SK-N-SH treated with all-trans-retinoic acid at 6 μM for 48 hours (cell line): ENCODE results near the gene ERCC4.

Experiments
- ATAC-seq: fragments of 200-7000 bp; cut with Tn5 transposase; 3 replicates; pipeline ENCODE4 v1.9.1; 2020; ENCODE audit warnings: mild to moderate bottlenecking, moderate library complexity
- ARNTL ChIP-seq: fragments of 450-650 bp; formaldehyde crosslinking; IDR thresholded peaks from 2 replicates; pipeline ENCODE4 v1.5.0; 2020; ENCODE audit warnings: low read depth, mild to moderate bottlenecking, moderate library complexity, borderline replicate concordance
- BACH2 ChIP-seq: fragments of 250-450 bp; sonication (Bioruptor Pico); IDR thresholded peaks from 2 replicates; pipeline ENCODE4 v1.9.0; 2021; ENCODE audit warnings: mild to moderate bottlenecking, borderline replicate concordance
- CREB5 ChIP-seq: fragments of 250-450 bp; sonication (Bioruptor Pico); IDR thresholded peaks from 2 replicates; pipeline ENCODE4 v1.5.1; 2020; ENCODE audit warnings: low read depth, mild to moderate bottlenecking, moderate library complexity
- CSDC2 ChIP-seq: fragments of 250-450 bp; sonication (Bioruptor Pico); IDR thresholded peaks from 2 replicates; pipeline ENCODE4 v1.5.0; 2020; ENCODE audit warnings: mild to moderate bottlenecking, moderate library complexity
- CSRNP3 ChIP-seq: fragments of 250-450 bp; sonication (Bioruptor Pico); IDR thresholded peaks from 2 replicates; pipeline ENCODE4 v1.5.1; 2021; ENCODE audit warnings: mild to moderate bottlenecking, moderate library complexity
- ESRRG ChIP-seq: fragments of 250-450 bp; sonication (Bioruptor Pico); IDR thresholded peaks from 2 replicates; pipeline ENCODE4 v1.6.1; 2021; ENCODE audit warnings: mild to moderate bottlenecking
- GLIS3 ChIP-seq: fragments of 250-450 bp; sonication (Bioruptor Pico); IDR thresholded peaks from 2 replicates; pipeline ENCODE4 v1.5.0; 2020; ENCODE audit warnings: mild to moderate bottlenecking, moderate library complexity
- ISL1 ChIP-seq: fragments of 250-450 bp; sonication (Bioruptor Pico); IDR thresholded peaks from 2 replicates; pipeline ENCODE4 v2.1.2; 2022; ENCODE audit warnings: mild to moderate bottlenecking, moderate library complexity
- OSR1 ChIP-seq: fragments of 250-450 bp; sonication (Bioruptor Pico); IDR thresholded peaks from 2 replicates; pipeline ENCODE4 v1.8.0; 2022; ENCODE audit warnings: moderate library complexity, mild to moderate bottlenecking, inconsistent platforms
- PATZ1 ChIP-seq: fragments of 250-450 bp; sonication (Bioruptor Pico); IDR thresholded peaks from 2 replicates; pipeline ENCODE4 v1.8.0; 2020; ENCODE audit warnings: mild to moderate bottlenecking, moderate library complexity, borderline replicate concordance
- PPARA ChIP-seq: fragments of 250-450 bp; sonication (Bioruptor Pico); IDR thresholded peaks from 2 replicates; pipeline ENCODE4 v1.5.0; 2020; ENCODE audit warnings: mild to moderate bottlenecking, borderline replicate concordance
- RARB ChIP-seq: fragments of 250-450 bp; sonication (Bioruptor Pico); IDR thresholded peaks from 2 replicates; pipeline ENCODE4 v1.8.0; 2021; ENCODE audit warnings: mild to moderate bottlenecking, moderate library complexity
- SNAI2 ChIP-seq: fragments of 250-450 bp; sonication (Bioruptor Pico); IDR thresholded peaks from 2 replicates; pipeline ENCODE4 v1.5.0; 2020; ENCODE audit warnings: mild to moderate bottlenecking, moderate library complexity
- TSHZ2 ChIP-seq: fragments of 250-450 bp; sonication (Bioruptor Pico); IDR thresholded peaks from 2 replicates; pipeline ENCODE4 v1.5.0; 2020; ENCODE audit warnings: mild to moderate bottlenecking, moderate library complexity
- ZC3H10 ChIP-seq: fragments of 250-450 bp; sonication (Bioruptor Pico); IDR thresholded peaks from 2 replicates; pipeline ENCODE4 v1.5.1; 2021; ENCODE audit warnings: mild to moderate bottlenecking, moderate library complexity
- ZNF565 ChIP-seq: fragments of 450-650 bp; formaldehyde crosslinking; conservative IDR thresholded peaks from 2 replicates; pipeline ENCODE4 v1.5.0; 2020; ENCODE audit warnings: low read depth, mild to moderate bottlenecking, moderate library complexity
- ZNF8 ChIP-seq: fragments of 450-650 bp; formaldehyde crosslinking; IDR thresholded peaks from 2 replicates; pipeline ENCODE4 v1.5.0; 2020; ENCODE audit warnings: mild to moderate bottlenecking, moderate library complexity
- TF ChIP-seq, protein P1 (sequence below): fragments of 250-450 bp; sonication (Bioruptor Pico); IDR thresholded peaks from 2 replicates; pipeline ENCODE4 v1.8.0; 2021; ENCODE audit warnings: low read depth, mild to moderate bottlenecking, moderate library complexity, borderline replicate concordance

Gene ERCC4

GRCh38 chr16:13898233-13898632 lies 21.7 kb upstream of the ERCC4 start:
- TF ChIP-seq ESRRG (CRISPR knock-in tag) (no peak), CSRNP3 (CRISPR knock-in tag) (no peak), PATZ1 (CRISPR knock-in tag) (no peak), CSDC2 (no peak), ARNTL (CRISPR knock-in tag) (no peak), OSR1 (CRISPR knock-in tag) (no peak), CREB5 (no peak), SNAI2 (CRISPR knock-in tag) (no peak), ISL1 (CRISPR knock-in tag) (no peak), GLIS3 (CRISPR knock-in tag) (no peak), ZNF8 (CRISPR knock-in tag) (no peak), PPARA (CRISPR knock-in tag) (no peak)
- TF ChIP-seq, protein P1, sequence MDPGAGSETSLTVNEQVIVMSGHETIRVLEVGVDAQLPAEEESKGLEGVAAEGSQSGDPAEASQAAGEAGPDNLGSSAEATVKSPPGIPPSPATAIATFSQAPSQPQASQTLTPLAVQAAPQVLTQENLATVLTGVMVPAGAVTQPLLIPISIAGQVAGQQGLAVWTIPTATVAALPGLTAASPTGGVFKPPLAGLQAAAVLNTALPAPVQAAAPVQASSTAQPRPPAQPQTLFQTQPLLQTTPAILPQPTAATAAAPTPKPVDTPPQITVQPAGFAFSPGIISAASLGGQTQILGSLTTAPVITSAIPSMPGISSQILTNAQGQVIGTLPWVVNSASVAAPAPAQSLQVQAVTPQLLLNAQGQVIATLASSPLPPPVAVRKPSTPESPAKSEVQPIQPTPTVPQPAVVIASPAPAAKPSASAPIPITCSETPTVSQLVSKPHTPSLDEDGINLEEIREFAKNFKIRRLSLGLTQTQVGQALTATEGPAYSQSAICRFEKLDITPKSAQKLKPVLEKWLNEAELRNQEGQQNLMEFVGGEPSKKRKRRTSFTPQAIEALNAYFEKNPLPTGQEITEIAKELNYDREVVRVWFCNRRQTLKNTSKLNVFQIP (CRISPR knock-in tag): no peak
- no peak for ATAC-seq

GRCh38 chr16:13902052-13902451 lies 17.9 kb upstream of the ERCC4 start:
- no peak for TF ChIP-seq CSDC2
- no peak for ATAC-seq

GRCh38 chr16:13902677-13903076 lies 17.3 kb upstream of the ERCC4 start:
- TF ChIP-seq ARNTL (CRISPR knock-in tag): no peak
- no peak for TF ChIP-seq CSRNP3 (CRISPR knock-in tag)
- no peak for TF ChIP-seq OSR1 (CRISPR knock-in tag)
- no peak for TF ChIP-seq BACH2
- no peak for TF ChIP-seq RARB (CRISPR knock-in tag)
- TF ChIP-seq ZNF8 (CRISPR knock-in tag): no peak
- TF ChIP-seq PPARA (CRISPR knock-in tag): no peak
- no peak for TF ChIP-seq ISL1 (CRISPR knock-in tag)
- no peak for TF ChIP-seq CREB5

GRCh38 chr16:13904179-13904691 lies 15.7 kb upstream of the ERCC4 start:
- no peak for ATAC-seq
- TF ChIP-seq ZC3H10 (CRISPR knock-in tag): no peak
- no peak for TF ChIP-seq ZNF8 (CRISPR knock-in tag)
- TF ChIP-seq TSHZ2 (CRISPR knock-in tag): no peak
- TF ChIP-seq PPARA (CRISPR knock-in tag): no peak
- TF ChIP-seq CREB5: no peak
- no peak for TF ChIP-seq CSRNP3 (CRISPR knock-in tag)
- TF ChIP-seq CSDC2: no peak
- TF ChIP-seq ARNTL (CRISPR knock-in tag): no peak
- TF ChIP-seq GLIS3 (CRISPR knock-in tag): no peak
- TF ChIP-seq ZNF565 (CRISPR knock-in tag): no peak

More at GRCh38 chr16:13902677-13903076, 17.3 kb upstream of the ERCC4 start:
- ATAC-seq: no peak
